Lower lobe of right lung (tissue), 2 donors: ENCODE results near the gene EEPD1. TPM values are rescaled to one million over a fixed set of nuclear protein-coding genes. Genes with fewer than 3 reads are reported as not detected.
"Not testable (repeated sequence)": the region's sequence is repeated elsewhere in the genome, so short reads cannot be mapped to it uniquely, and the experiment has no call there.

ENCODE experiments used
- ATAC-seq, 2 donors: fragments of 200-7000 bp; cut with Tn5 transposase; one replicate each; pipeline ENCODE4 v1.9.1; 2020 to 2022; ENCODE audit warnings: mild to moderate bottlenecking in 2 of 2, moderate library complexity in 2 of 2
- DNase-seq: peaks from one replicate; pipeline ENCODE4 v3.0.0-alpha.2; 2020
- H3K27ac ChIP-seq: fragments of 200-600 bp; one replicate; pipeline ENCODE4 v1.8.0; 2022
- H3K27me3 ChIP-seq: fragments of 200-600 bp; one replicate; pipeline ENCODE4 v1.8.0; 2022; ENCODE audit warnings: low read depth
- H3K36me3 ChIP-seq: fragments of 200-600 bp; one replicate; pipeline ENCODE4 v1.8.0; 2022; ENCODE audit warnings: mild to moderate bottlenecking
- H3K4me1 ChIP-seq: fragments of 200-600 bp; one replicate; pipeline ENCODE4 v1.8.0; 2022
- H3K4me3 ChIP-seq: fragments of 200-600 bp; one replicate; pipeline ENCODE4 v1.8.0; 2022; ENCODE audit warnings: mild to moderate bottlenecking
- H3K9me3 ChIP-seq: fragments of 200-600 bp; one replicate; pipeline ENCODE4 v1.8.0; 2022
- intact Hi-C: fragments of 100-400 bp; cut with DNase I; formaldehyde crosslinking; loops from one replicate; pipeline ENCODE4 v1.11.0; 2022
- total RNA-seq: library from RNA; stranded (reverse); fragmentation: NEBNext Ultra II Directional; extraction: Animal tissue kit (Norgen Biotek cat#: 25700); gene quantifications from one replicate; pipeline ENCODE4 v1.2.1, GENCODE V29; 2021
- TF ChIP-seq, protein P1 (sequence below): fragments of 200-600 bp; IDR thresholded peaks from one replicate; pipeline ENCODE4 v1.8.0; 2022; ENCODE audit warnings: antibody characterized with exemption, mild to moderate bottlenecking
- donor health status: DM: no; HTN: yes; CAD: no; lungs with severe emphysema.

EEPD1 gene
- total RNA-seq, 1 donor from 2014 or later, result 7.9 TPM

DNA sequence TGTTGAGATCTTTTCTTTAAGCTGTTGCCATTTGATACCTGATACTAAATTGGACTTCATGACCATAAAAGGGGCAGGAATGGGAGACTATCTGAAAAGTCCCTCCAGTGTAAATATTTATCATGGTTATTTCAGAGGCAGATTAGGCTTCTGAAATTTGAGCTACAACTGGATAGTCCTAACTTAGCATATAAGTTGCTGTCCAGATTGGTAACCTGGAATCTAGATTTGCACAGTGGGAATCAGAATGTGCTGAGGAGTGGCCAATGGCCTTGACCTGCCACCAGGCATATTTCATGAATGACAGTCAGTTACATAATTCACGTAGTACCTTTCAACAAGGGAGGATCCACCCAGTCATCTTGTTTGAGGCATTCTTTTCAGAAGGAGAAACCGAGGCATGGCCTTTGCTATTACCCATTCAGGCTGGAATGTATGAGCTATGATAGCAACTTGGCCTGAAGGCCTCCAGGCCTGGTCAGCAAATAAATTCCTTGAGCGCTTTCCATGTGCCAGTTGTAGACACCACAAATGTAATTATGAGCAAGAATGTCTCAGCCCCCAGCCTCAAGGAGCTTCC is 80.0 kb downstream of the EEPD1 start:
- intact Hi-C loops, result no loop called here
- TF ChIP-seq, protein P1, sequence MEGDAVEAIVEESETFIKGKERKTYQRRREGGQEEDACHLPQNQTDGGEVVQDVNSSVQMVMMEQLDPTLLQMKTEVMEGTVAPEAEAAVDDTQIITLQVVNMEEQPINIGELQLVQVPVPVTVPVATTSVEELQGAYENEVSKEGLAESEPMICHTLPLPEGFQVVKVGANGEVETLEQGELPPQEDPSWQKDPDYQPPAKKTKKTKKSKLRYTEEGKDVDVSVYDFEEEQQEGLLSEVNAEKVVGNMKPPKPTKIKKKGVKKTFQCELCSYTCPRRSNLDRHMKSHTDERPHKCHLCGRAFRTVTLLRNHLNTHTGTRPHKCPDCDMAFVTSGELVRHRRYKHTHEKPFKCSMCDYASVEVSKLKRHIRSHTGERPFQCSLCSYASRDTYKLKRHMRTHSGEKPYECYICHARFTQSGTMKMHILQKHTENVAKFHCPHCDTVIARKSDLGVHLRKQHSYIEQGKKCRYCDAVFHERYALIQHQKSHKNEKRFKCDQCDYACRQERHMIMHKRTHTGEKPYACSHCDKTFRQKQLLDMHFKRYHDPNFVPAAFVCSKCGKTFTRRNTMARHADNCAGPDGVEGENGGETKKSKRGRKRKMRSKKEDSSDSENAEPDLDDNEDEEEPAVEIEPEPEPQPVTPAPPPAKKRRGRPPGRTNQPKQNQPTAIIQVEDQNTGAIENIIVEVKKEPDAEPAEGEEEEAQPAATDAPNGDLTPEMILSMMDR, result no peak
- Histone ChIP-seq H3K9me3 (no peaks in the 10 kb centered on the region), H3K4me3 (no peak overlapping the region), H3K36me3 (no peaks in the 10 kb centered on the region), H3K27me3 (no peaks in the 10 kb centered on the region), H3K27ac (no peak overlapping the region), H3K4me1 (no peaks in the 10 kb centered on the region)
- no peak for ATAC-seq
- DNase-seq, result no peak

DNA sequence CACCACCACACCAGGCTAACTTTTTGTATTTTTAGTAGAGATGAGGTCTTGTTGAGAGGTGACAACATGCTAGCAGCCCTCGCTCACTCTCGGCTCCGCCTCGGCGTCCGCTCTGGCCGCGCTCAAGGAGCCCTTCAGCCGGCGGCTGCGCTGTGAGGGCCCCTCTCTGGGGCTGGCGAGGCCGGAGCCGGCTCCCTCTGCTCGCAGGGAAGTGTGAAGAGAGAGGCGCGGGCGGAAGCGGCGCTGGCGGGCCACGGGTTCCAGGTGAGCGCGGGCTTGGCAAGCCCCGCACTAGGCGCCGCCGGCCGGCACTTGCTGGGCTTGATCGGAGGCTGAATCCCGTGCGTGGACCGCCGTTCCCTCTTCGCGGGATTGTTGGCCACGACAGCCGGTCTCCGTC is 83.0 kb downstream of the EEPD1 start:
- no peaks in the 10 kb centered on the region for H3K4me1 ChIP-seq
- H3K4me3 ChIP-seq, result no peak overlapping the region
- ATAC-seq (no peak), DNase-seq (no peak)
- no peaks in the 10 kb centered on the region for H3K36me3 ChIP-seq
- TF ChIP-seq, protein P1, result no peak
- H3K27me3 ChIP-seq, result no peaks in the 10 kb centered on the region
- no peak overlapping the region for H3K27ac ChIP-seq
- intact Hi-C loops, result no loop called here
- H3K9me3 ChIP-seq, result no peaks in the 10 kb centered on the region

DNA sequence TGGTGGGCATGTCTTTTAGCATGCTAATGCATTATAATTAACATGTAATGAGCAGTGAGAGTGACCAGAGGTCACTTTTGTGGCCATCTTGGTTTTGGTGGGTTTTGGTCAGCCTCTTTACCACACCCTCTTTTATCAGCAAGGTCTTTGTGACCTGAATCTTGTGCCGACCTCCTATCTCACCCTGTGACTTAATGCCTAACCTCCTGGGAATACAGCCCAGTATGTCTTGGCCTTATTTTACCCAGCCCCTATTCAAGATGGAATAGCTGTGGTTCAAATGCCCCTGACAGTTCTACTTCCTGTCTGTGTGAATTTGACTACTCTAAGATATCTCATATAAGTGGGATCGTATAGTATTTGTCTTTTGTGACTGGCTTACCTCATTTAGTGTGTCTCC is 85.1 kb downstream of the EEPD1 start:
- Histone ChIP-seq H3K36me3 (no peaks in the 10 kb centered on the region), H3K4me3 (no peak overlapping the region), H3K27ac (no peak overlapping the region), H3K27me3 (no peaks in the 10 kb centered on the region), H3K9me3 (no peaks in the 10 kb centered on the region), H3K4me1 (no peaks in the 10 kb centered on the region)
- intact Hi-C loops, result no loop called here
- TF ChIP-seq, protein P1, result no peak
- ATAC-seq (no peak), DNase-seq (no peak)

DNA sequence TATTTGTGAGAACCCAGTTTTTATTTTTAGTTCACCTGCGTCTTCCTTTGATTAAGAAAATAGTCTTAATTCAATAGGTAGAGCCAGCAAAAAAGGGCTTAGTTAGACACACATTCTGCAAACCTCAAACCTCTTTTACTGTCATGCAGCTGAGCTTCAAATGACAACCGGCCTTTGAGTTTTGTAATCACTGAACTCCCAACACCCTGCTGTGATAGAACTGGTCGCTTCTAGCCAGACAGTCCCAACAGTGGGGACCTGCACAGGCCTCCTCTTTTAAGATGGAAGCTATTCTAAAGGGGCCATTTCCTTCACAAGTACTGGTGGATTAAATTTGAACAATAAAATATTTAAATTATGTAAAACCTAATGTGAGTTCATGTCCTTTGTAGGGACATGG is 90.3 kb downstream of the EEPD1 start:
- H3K4me1 ChIP-seq, ATAC-seq, intact Hi-C loops, H3K4me3 ChIP-seq, H3K27ac ChIP-seq, H3K36me3 ChIP-seq, DNase-seq, H3K9me3 ChIP-seq, H3K27me3 ChIP-seq: not testable (repeated sequence)

DNA sequence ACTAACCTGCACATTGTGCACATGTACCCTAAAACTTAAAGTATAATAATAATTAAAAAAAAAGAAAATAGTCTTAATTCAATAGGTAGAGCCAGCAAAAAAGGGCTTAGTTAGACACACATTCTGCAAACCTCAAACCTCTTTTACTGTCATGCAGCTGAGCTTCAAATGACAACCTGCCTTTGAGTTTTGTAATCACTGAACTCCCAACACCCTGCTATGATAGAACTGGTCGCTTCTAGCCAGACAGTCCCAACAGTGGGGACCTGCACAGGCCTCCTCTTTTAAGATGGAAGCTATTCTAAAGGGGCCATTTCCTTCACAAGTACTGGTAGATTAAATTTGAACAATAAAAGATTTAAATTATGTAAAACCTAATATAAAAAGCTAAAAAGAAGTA is 90.9 kb downstream of the EEPD1 start:
- intact Hi-C loops, H3K9me3 ChIP-seq: not testable (repeated sequence)

DNA sequence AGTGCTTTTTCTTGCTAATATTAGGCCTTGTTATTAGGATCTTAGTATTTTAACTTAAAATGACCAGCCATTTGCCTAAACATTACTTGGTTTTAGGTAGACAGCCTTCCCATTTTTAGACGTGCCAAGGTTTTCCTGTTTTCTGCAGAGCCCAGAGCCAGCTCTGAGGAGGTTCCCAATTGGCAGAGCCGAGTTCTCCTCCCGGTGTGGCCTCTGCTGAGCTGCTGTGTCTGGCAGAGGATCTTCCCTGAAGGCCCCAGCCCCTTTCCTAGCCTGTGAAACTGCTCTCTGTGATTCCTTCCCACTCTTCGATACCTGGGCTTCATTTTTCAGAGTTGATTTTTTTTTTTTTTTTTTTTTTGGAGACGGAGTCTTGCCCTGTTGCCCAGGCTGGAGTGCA is 91.4 kb downstream of the EEPD1 start:
- Histone ChIP-seq H3K9me3 (no peaks in the 10 kb centered on the region), H3K27ac (no peak overlapping the region), H3K4me1 (no peaks in the 10 kb centered on the region), H3K27me3 (no peaks in the 10 kb centered on the region), H3K36me3 (no peaks in the 10 kb centered on the region), H3K4me3 (no peak overlapping the region)
- TF ChIP-seq, protein P1, result no peak
- ATAC-seq (no peak), DNase-seq (no peak)
- intact Hi-C loops, result no loop called here

More for the DNA sequence above, 90.9 kb downstream of the EEPD1 start:
- not testable (repeated sequence) for H3K4me1 ChIP-seq, ATAC-seq, H3K27ac ChIP-seq, H3K4me3 ChIP-seq, DNase-seq, H3K36me3 ChIP-seq, H3K27me3 ChIP-seq
